ENCODE data around the gene KCTD10.

Gene KCTD10

GRCh38 chr12:109510196-109510595 is 33.1 kb upstream of the KCTD10 start:
- DNase-seq (ENCODE audit: low spot score): no peak
- TF ChIP-seq CTCF (IDR thresholded peaks at IDR 0.05; ENCODE audit: extremely low read depth, insufficient read depth, missing control alignments): no peak
- in situ Hi-C loops (cut with MboI; ENCODE audit: low pct_unique_long_range_greater_than_20kb, low sequenced_read_pairs, unreplicated experiment): loop anchor here (10.0 kb wide), 1 partner anchor 265 kb away; no protein-coding TSS in a partner anchor

GRCh38 chr12:109504068-109504467 is 27.0 kb upstream of the KCTD10 start:
- in situ Hi-C loops (cut with MboI; ENCODE audit: low pct_unique_long_range_greater_than_20kb, low sequenced_read_pairs, unreplicated experiment): no loop called here
- no peak for TF ChIP-seq CTCF (IDR thresholded peaks at IDR 0.05; ENCODE audit: extremely low read depth, insufficient read depth, missing control alignments)
- DNase-seq (ENCODE audit: low spot score): no peak

GRCh38 chr12:109503611-109504010 is 26.5 kb upstream of the KCTD10 start:
- DNase-seq (ENCODE audit: low spot score): no peak
- in situ Hi-C loops (cut with MboI; ENCODE audit: low pct_unique_long_range_greater_than_20kb, low sequenced_read_pairs, unreplicated experiment): no loop called here

GRCh38 chr12:109502332-109502731 is 25.2 kb upstream of the KCTD10 start:
- no peak for TF ChIP-seq CTCF (IDR thresholded peaks at IDR 0.05; ENCODE audit: extremely low read depth, insufficient read depth, missing control alignments)
- in situ Hi-C loops (cut with MboI; ENCODE audit: low pct_unique_long_range_greater_than_20kb, low sequenced_read_pairs, unreplicated experiment): no loop called here

More at GRCh38 chr12:109503611-109504010, 26.5 kb upstream of the KCTD10 start:
- TF ChIP-seq CTCF (IDR thresholded peaks at IDR 0.05; ENCODE audit: extremely low read depth, insufficient read depth, missing control alignments): no peak

GRCh38 chr12:109501299-109501698 is 24.2 kb upstream of the KCTD10 start:
- no peak for TF ChIP-seq CTCF (IDR thresholded peaks at IDR 0.05; ENCODE audit: extremely low read depth, insufficient read depth, missing control alignments)
- DNase-seq (ENCODE audit: low spot score): no peak
- in situ Hi-C loops (cut with MboI; ENCODE audit: low pct_unique_long_range_greater_than_20kb, low sequenced_read_pairs, unreplicated experiment): no loop called here

More at GRCh38 chr12:109502332-109502731, 25.2 kb upstream of the KCTD10 start:
- no peak for DNase-seq (ENCODE audit: low spot score)

- TF ChIP-seq CTCF (IDR thresholded peaks at IDR 0.05; ENCODE audit: extremely low read depth, insufficient read depth, missing control alignments): no peak
- DNase-seq (ENCODE audit: low spot score): no peak
- in situ Hi-C loops (cut with MboI; ENCODE audit: low pct_unique_long_range_greater_than_20kb, low sequenced_read_pairs, unreplicated experiment): no loop called here
Observed at GRCh38 chr12:109500406-109501185, 23.5 kb upstream of the KCTD10 start.
